GM18498 (cell line): Measurements from ENCODE around the gene PIK3R4.
A peak's percentile ranks its signal among the peaks of the same experiment; 100 is the strongest.

Source experiments
- ATAC-seq: cut with Tn5 transposase; IDR thresholded peaks from one replicate; pipeline ENCODE4 v1.9.1; 2021; ENCODE audit warnings: mild to moderate bottlenecking, moderate library complexity; ENCODE audit not compliant: unreplicated experiment

The PIK3R4 gene

GRCh38 chr3:130692455-130692854 is 54.2 kb downstream of the PIK3R4 start:
- ATAC-seq, result no peak

DNA sequence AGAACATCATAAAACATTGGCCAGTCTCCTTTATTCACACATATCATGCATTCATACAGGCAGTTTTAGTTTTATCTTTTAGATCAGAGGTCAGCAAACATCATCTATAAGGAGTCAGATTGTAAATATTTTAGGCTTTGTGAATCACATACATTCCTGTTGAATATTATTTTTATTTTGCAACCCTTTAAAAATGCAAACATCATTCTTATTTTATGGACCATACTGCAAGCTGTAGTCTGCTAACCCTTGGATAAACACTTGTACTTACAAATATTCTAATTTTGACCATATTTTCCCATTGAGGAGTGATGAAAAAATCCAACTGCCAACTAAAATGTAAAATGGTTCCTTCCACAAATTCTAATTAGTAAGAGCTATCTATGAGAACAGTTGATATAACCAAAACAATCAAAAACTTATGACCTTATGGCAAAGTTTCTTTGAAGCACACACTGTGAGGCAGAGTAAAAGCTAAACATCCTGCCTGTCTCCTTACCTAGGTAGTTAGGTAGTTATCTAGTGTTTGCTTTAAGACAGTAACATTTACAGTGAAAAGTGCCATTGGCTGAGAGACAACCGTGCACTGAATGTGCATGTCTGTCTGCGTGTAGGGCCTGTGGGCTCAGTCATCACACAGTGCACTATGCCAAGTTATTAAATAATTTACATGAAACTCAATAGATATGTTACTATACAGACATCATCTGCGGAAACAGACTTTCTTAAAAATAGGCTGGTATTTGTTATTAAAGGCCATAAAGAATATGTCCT is 57.7 kb downstream of the PIK3R4 start:
- ATAC-seq, result no peak

GRCh38 chr3:130688015-130688688 is 58.5 kb downstream of the PIK3R4 start:
- ATAC-seq, result no peak

GRCh38 chr3:130687327-130687726 is 59.3 kb downstream of the PIK3R4 start:
- ATAC-seq, result no peak

- peak; percentile 64 for ATAC-seq
These were observed 59.8 kb downstream of the PIK3R4 start for GRCh38 chr3:130686833-130687232.

DNA sequence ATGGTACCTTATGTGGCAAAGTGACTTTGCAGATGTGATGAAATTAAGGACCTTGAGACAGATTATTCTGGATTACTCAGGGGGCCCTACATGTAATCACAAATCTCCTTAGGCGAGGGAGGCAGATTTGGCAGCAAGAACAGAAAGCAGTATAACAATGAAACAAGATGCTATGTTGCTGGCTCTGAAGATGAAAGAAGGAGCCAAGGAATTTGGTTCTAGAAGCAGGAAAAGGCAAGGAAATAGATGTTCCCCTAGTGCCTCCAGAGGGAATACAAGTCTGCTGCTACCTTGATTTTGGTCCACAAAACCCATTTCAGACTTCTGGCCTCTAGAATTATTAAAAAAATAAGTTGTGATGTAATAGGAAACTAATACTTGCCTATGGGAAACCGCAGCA is 64.5 kb downstream of the PIK3R4 start:
- ATAC-seq, result no peak

DNA sequence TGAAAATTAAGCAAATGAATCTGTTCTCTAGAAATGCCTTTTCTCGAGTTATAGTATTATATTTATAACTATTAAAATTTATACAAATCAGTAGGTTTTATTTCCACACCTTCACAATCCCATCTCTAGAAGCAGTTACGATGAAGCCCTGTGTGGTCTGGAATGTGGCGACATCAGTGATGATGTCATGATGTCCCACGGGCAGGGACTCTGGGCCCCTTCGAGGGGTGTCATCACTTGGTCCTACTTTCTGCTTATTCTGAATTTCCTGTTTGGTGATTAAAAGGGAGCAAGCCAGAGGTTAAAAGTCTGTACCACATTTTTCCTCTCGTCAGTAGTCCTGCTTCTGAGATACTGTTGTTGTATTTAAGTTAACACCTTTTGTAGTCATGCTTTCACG is 67.4 kb downstream of the PIK3R4 start:
- ATAC-seq, result no peak

- no peak for ATAC-seq
These were observed 69.3 kb downstream of the PIK3R4 start for GRCh38 chr3:130677343-130677742.

DNA sequence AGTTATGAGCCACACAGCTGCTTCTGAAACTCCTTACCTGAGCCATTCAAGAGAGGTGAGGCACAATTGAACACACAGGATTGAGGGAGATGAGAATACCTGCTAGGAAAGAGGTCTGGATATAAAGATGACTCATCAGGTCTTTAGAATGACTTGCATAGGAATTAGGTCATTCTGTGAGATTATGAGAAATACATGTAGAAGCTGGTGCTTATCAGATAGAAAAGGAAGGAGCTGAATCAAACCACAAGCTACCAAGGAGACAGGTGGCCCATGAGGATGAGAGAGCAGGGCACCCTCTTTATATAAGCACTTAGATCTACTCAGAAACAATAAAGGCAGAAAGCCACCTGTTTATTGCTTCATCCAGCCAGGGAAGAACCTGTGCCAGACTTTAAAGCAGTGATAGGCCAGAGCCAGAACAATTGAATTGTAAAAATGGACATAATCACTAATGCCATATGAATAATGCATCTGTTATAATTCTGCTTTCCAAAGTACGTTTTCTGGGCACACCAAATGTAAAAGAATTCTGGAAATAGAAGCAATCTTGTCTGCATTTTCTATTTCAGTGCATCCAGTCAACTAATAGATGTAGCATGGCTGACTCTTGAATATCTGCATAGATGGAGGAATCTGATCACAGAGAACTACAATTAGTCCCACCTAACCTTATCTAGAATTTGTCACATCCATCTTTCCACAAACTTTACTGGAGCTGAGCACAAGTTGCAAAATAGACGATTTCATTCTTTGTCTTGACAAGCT is 74.9 kb downstream of the PIK3R4 start:
- ATAC-seq, result no peak

- no peak for ATAC-seq
These were observed 76.9 kb downstream of the PIK3R4 start for GRCh38 chr3:130669740-130670139.

DNA sequence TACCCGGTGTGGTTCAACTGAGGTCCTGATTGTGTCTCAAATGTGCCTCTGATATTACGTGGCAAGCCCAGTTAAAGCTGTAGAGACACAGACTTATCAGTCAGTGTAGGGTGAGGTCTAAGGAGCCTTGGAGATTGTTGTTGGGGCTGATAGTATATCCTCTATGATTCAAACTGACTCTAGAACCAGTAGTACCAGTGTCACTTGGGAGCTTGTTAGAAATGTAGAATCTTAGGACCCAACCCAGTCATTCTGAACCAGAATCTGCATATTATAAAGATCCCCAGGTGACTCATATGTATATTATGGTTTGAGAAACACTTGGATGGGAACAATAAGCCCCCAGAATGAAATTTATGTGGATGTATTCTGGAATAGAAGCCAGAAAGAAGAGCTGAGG is 83.5 kb downstream of the PIK3R4 start:
- ATAC-seq, result no peak

DNA sequence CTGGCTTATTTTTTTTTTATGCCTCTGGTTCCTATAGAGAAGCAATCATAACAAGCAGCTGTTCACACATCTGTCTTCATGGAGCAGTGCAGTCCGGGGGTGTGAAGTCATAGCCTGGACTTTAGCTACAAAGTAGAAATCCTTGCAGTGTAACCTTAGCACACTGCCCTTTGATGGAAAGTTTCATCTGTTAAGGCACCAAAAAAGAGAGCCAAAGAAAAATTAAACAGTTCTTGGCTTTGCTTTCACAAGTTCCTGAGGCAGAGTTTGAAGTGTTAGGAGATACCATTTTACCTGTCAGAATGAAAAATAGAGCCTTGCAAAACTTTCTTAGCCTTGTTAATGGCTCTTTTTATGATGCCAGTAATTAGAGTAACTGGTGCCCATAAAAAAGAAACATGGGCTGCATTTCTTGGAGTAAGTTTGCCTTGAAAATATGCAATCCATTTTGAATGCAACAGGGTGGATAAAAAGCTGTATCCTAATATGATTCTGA is 84.1 kb downstream of the PIK3R4 start:
- no peak for ATAC-seq

- no peak for ATAC-seq
These were observed 85.3 kb downstream of the PIK3R4 start for GRCh38 chr3:130661140-130661891.

- no peak for ATAC-seq
These were observed 86.7 kb downstream of the PIK3R4 start for GRCh38 chr3:130659911-130660310.

- ATAC-seq, result no peak
These were observed 88.0 kb downstream of the PIK3R4 start for GRCh38 chr3:130658678-130659077.

- no peak for ATAC-seq
These were observed 90.0 kb downstream of the PIK3R4 start for GRCh38 chr3:130656627-130657026.

- no peak for ATAC-seq
These were observed 91.7 kb downstream of the PIK3R4 start for GRCh38 chr3:130654921-130655320.

GRCh38 chr3:130654091-130654490 is 92.5 kb downstream of the PIK3R4 start:
- ATAC-seq, result no peak

- ATAC-seq, result no peak
These were observed 97.5 kb downstream of the PIK3R4 start for GRCh38 chr3:130649061-130649654.

- no peak for ATAC-seq
These were observed 98.3 kb downstream of the PIK3R4 start for GRCh38 chr3:130648293-130648692.
